H1 (cell line): ENCODE results near the gene FRMD5. TPM values are rescaled to one million over a fixed set of nuclear protein-coding genes. Genes with fewer than 3 reads are reported as not detected.

Experiments
- ATF2 ChIP-seq: IDR thresholded peaks from 2 replicates; pipeline ENCODE4 v1.6.1; 2012; ENCODE audit warnings: low read length, inconsistent platforms
- BACH1 ChIP-seq: IDR thresholded peaks from 2 replicates; pipeline ENCODE4 v1.6.1; 2012; ENCODE audit warnings: low read length, improper control_type of control experiment
- CBX5 ChIP-seq: fragments of 300-800, 300-1000 bp; sonication (generic); IDR thresholded peaks from 2 replicates; pipeline ENCODE4 v1.7.1; 2016; ENCODE audit warnings: antibody characterized with exemption, low read length, low read depth
- CHD1 ChIP-seq: IDR thresholded peaks from 2 replicates; pipeline ENCODE4 v1.6.1; 2012; ENCODE audit warnings: low read depth, low read length, improper control_type of control experiment
- EZH2 ChIP-seq: fragments of 200-600 bp; sonication (generic); IDR thresholded peaks from 2 replicates; pipeline ENCODE4 v1.7.1; 2012; ENCODE audit warnings: low read depth, mild to moderate bottlenecking, moderate library complexity, low read length, inconsistent platforms; ENCODE audit not compliant: severe bottlenecking
- FOSL1 ChIP-seq: IDR thresholded peaks from 2 replicates; pipeline ENCODE4 v1.6.1; 2011; ENCODE audit warnings: mild to moderate bottlenecking, low read depth, low read length, moderate library complexity; ENCODE audit not compliant: insufficient read depth
- JUN ChIP-seq: IDR thresholded peaks from 2 replicates; pipeline ENCODE4 v1.6.1; 2011; ENCODE audit warnings: low read depth, mild to moderate bottlenecking, improper control_type of control experiment, low read length
- JUND ChIP-seq: IDR thresholded peaks from 2 replicates; pipeline ENCODE4 v1.6.1; 2011; ENCODE audit warnings: mild to moderate bottlenecking, improper control_type of control experiment, low read length
- MAFK ChIP-seq: IDR thresholded peaks from 2 replicates; pipeline ENCODE4 v1.6.1; 2012; ENCODE audit warnings: low read depth, mild to moderate bottlenecking, improper control_type of control experiment, low read length
- MAX ChIP-seq: IDR thresholded peaks from 2 replicates; pipeline ENCODE4 v1.6.1; 2012; ENCODE audit warnings: inconsistent platforms
- NANOG ChIP-seq: IDR thresholded peaks from 2 replicates; pipeline ENCODE4 v1.6.1; 2011; ENCODE audit warnings: low read length, low read depth, mild to moderate bottlenecking, inconsistent platforms; ENCODE audit not compliant: insufficient read depth, poor library complexity, severe bottlenecking
- POLR2A ChIP-seq, 2 experiments: IDR thresholded peaks; 1 replicate in 1 of 2; 2 replicates in 1 of 2; pipeline ENCODE4 v1.6.1; 2011; ENCODE audit warnings: low read depth in 2 of 2, low read length in 2 of 2, mild to moderate bottlenecking in 2 of 2; ENCODE audit errors: control extremely low read depth in 1 of 2
- RAD21 ChIP-seq, 2 experiments: IDR thresholded peaks in 1 of 2; conservative IDR thresholded peaks in 1 of 2; 2 replicates each; pipeline ENCODE4 v1.6.1; 2011; ENCODE audit warnings: low read depth in 2 of 2, low read length in 2 of 2, improper control_type of control experiment in 1 of 2, inconsistent platforms in 1 of 2, mild to moderate bottlenecking in 1 of 2, moderate library complexity in 1 of 2
- RFX5 ChIP-seq: IDR thresholded peaks from 2 replicates; pipeline ENCODE4 v1.6.1; 2011; ENCODE audit warnings: low read depth, low read length, improper control_type of control experiment, borderline replicate concordance
- SAP30 ChIP-seq: fragments of 300-600 bp; sonication (generic); IDR thresholded peaks from 2 replicates; pipeline ENCODE4 v1.7.1; 2012; ENCODE audit warnings: low read length, moderate library complexity, mild to moderate bottlenecking, inconsistent platforms; ENCODE audit not compliant: insufficient read depth, insufficient replicate concordance
- SIN3A ChIP-seq, 2 experiments: IDR thresholded peaks in 1 of 2; conservative IDR thresholded peaks in 1 of 2; 2 replicates each; pipeline ENCODE4 v1.6.1; 2011 to 2012; ENCODE audit warnings: low read length in 2 of 2, improper control_type of control experiment in 1 of 2, low read depth in 1 of 2, mild to moderate bottlenecking in 1 of 2
- SP1 ChIP-seq: IDR thresholded peaks from 2 replicates; pipeline ENCODE4 v1.6.1; 2011; ENCODE audit warnings: low read depth, low read length
- SUZ12 ChIP-seq: fragments of 200-600 bp; sonication (generic); IDR thresholded peaks from 2 replicates; pipeline ENCODE4 v1.6.1; 2012; ENCODE audit warnings: mild to moderate bottlenecking, inconsistent platforms, low read length, moderate library complexity, mixed read lengths
- TAF1 ChIP-seq: IDR thresholded peaks from 2 replicates; pipeline ENCODE4 v1.6.1; 2011; ENCODE audit warnings: mild to moderate bottlenecking, low read depth, low read length
- TCF12 ChIP-seq: IDR thresholded peaks from 2 replicates; pipeline ENCODE4 v1.6.1; 2011; ENCODE audit warnings: low read depth, mild to moderate bottlenecking, low read length
- TEAD4 ChIP-seq: IDR thresholded peaks from 2 replicates; pipeline ENCODE4 v1.6.1; 2012; ENCODE audit warnings: low read depth, low read length, inconsistent platforms, mixed read lengths
- YY1 ChIP-seq: IDR thresholded peaks from 2 replicates; pipeline ENCODE4 v1.6.1; 2011; ENCODE audit warnings: low read depth, mild to moderate bottlenecking, low read length
- polyA plus RNA-seq, 7 experiments: library from polyadenylated mRNA; depleted of rRNA in 3 of 7; stranded (reverse) in 5 of 7; unstranded in 2 of 7; fragments of >200 nt in 5 of 7; fragments of 200-250 nt in 2 of 7; gene quantifications; 1 replicate in 5 of 7; 2 replicates in 1 of 7; 4 replicates in 1 of 7; pipeline versions ENCODE4 v1.2.1 to v1.2.3, GENCODE V29; 2011 to 2013; ENCODE audit warnings: missing spikeins in 2 of 7, mixed read lengths in 2 of 7
- total RNA-seq: library from RNA; stranded (reverse); fragmentation: NEBNext Ultra II Directional; extraction: Animal tissue kit (Norgen Biotek cat#: 25700); gene quantifications from 2 replicates; pipeline ENCODE4 v1.2.1, GENCODE V29; 2021

FRMD5 gene
- total and polyA plus RNA-seq, 2 of the 8 experiments (the other 6 are each of a cell fraction or from before 2014, with no cell fraction given): 10.1 to 12.6 TPM

- TF ChIP-seq CBX5: no peak
- TF ChIP-seq SAP30: peak; percentile 87
- no peak for TF ChIP-seq CHD1
- no peak for TF ChIP-seq BACH1
- TF ChIP-seq FOSL1: no peak
- peak; percentile 99 for TF ChIP-seq MAX
- no peak for TF ChIP-seq MAFK
- TF ChIP-seq SP1: peak; percentile 22; the same call in 1 of the 2 replicates
- no peak for TF ChIP-seq JUN
- TF ChIP-seq JUND: no peak
- no peak for TF ChIP-seq EZH2
- no peak for TF ChIP-seq NANOG
- peak; percentile 93 for TF ChIP-seq TAF1
- peak; percentile 48 to 94 for TF ChIP-seq POLR2A (IDR thresholded peaks at IDR 0.05; ENCODE audit: control extremely low read depth in 1 of 2, low read depth in 2 of 2, low read length in 2 of 2)
- TF ChIP-seq TCF12: no peak
- TF ChIP-seq SUZ12: no peak
- TF ChIP-seq RAD21 (IDR thresholded peaks at IDR 0.05 in 1 of 2, conservative IDR thresholded peaks at IDR 0.05 in 1 of 2; ENCODE audit: low read depth in 2 of 2, low read length in 2 of 2): no peak
- TF ChIP-seq ATF2: peak; percentile 48; the same call in 1 of the 2 replicates
- no peak for TF ChIP-seq RFX5
- peak; percentile 61 to 74; a peak in 3 of 4 replicates for TF ChIP-seq SIN3A (conservative IDR thresholded peaks at IDR 0.05 in 1 of 2, IDR thresholded peaks at IDR 0.05 in 1 of 2; ENCODE audit: low read depth in 1 of 2, low read length in 2 of 2)
- TF ChIP-seq TEAD4: peak; percentile 26; the same call in 1 of the 2 replicates
- peak; percentile 80 for TF ChIP-seq YY1
These were observed 370.5 kb downstream of the FRMD5 start, which contains the start of gene MFAP1 (continued) for GRCh38 chr15:43824302-43825246.
